ENCODE measurements around the gene NUCKS1.

DNA sequence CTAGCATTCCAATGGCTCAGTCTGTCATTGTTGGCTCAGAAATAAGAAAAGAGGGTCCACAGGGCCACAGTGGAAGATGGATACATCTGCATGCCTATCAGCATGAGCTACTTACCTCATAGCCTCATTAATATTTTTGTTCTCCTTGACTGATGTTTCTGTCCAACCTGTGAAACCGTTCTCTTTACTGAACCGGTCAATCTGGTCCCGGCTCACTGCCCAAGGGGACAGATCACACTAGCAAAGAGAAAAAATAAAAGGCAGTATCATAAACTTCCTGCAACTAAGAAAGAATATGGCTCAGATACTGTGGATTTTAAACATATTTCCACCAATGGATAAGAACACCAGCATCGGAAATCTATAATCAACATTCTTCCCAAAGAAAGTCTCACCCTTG, 20.6 kb upstream of the NUCKS1 start:
- TF ChIP-seq, protein P1, sequence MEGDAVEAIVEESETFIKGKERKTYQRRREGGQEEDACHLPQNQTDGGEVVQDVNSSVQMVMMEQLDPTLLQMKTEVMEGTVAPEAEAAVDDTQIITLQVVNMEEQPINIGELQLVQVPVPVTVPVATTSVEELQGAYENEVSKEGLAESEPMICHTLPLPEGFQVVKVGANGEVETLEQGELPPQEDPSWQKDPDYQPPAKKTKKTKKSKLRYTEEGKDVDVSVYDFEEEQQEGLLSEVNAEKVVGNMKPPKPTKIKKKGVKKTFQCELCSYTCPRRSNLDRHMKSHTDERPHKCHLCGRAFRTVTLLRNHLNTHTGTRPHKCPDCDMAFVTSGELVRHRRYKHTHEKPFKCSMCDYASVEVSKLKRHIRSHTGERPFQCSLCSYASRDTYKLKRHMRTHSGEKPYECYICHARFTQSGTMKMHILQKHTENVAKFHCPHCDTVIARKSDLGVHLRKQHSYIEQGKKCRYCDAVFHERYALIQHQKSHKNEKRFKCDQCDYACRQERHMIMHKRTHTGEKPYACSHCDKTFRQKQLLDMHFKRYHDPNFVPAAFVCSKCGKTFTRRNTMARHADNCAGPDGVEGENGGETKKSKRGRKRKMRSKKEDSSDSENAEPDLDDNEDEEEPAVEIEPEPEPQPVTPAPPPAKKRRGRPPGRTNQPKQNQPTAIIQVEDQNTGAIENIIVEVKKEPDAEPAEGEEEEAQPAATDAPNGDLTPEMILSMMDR (IDR thresholded peaks at IDR 0.05 in 8 of 11, conservative IDR thresholded peaks at IDR 0.05 in 3 of 11) = no peak
- no peak for TF ChIP-seq POLR2A (IDR thresholded peaks at IDR 0.05)
- no peak for TF ChIP-seq POLR2AphosphoS5 (IDR thresholded peaks at IDR 0.05)

All from spleen (tissue), 7 donors.